Breast epithelium (tissue), 3 donors: ENCODE data around the gene CENPO.

Experiments used
- CTCF ChIP-seq, 3 donors: fragments of 450-650 bp; IDR thresholded peaks; one replicate each; pipeline ENCODE4 v1.5.1; 2016 to 2017; ENCODE audit warnings: antibody characterized with exemption in 3 of 3, mild to moderate bottlenecking in 3 of 3, moderate library complexity in 3 of 3
- POLR2A ChIP-seq: fragments of 450-650 bp; IDR thresholded peaks from one replicate; pipeline ENCODE4 v1.6.1; 2016; ENCODE audit warnings: antibody characterized with exemption, mild to moderate bottlenecking, moderate library complexity
- POLR2AphosphoS5 ChIP-seq, 3 donors: sonication (generic); formaldehyde crosslinking; IDR thresholded peaks; one replicate each; pipeline ENCODE4 v1.6.1; 2017; ENCODE audit warnings: antibody characterized with exemption in 3 of 3

GRCh38 chr2:24831221-24832072, 38.2 kb downstream of the CENPO start:
- TF ChIP-seq CTCF (IDR thresholded peaks at IDR 0.05) (no peak), POLR2AphosphoS5 (IDR thresholded peaks at IDR 0.05) (no peak), POLR2A (no peak)
